Lower leg skin (tissue), 4 donors: ENCODE data around the gene KIF26B. TPM values are rescaled to one million over a fixed set of nuclear protein-coding genes. Genes with fewer than 3 reads are reported as not detected.

Experiments used
- DNase-seq, 2 donors: peaks; one replicate each; pipeline ENCODE4 v3.0.0-alpha.2; 2019; ENCODE audit warnings: low spot score in 2 of 2
- H3K4me3 ChIP-seq: fragments of 200-600 bp; sonication (generic); 2 replicates; pipeline ENCODE4 v1.5.1; 2017; ENCODE audit warnings: mild to moderate bottlenecking, low read depth; ENCODE audit not compliant: poor library complexity, severe bottlenecking
- CTCF ChIP-seq, 3 donors: fragments of 450-650 bp; IDR thresholded peaks; one replicate each; pipeline ENCODE4 v1.5.1; 2016; ENCODE audit warnings: antibody characterized with exemption in 3 of 3, mild to moderate bottlenecking in 3 of 3, moderate library complexity in 2 of 3
- POLR2A ChIP-seq, 2 donors: fragments of 450-650 bp; IDR thresholded peaks; one replicate each; pipeline ENCODE4 v1.6.1; 2016 to 2017; ENCODE audit warnings: antibody characterized with exemption in 2 of 2, mild to moderate bottlenecking in 1 of 2, moderate library complexity in 1 of 2
- WGBS, 2 donors: methylation state at CpG; one replicate each; pipeline ENCODE4 v1.1.5; 2018; 5-methylcytosine and 5-hydroxymethylcytosine counted together
- intact Hi-C: fragments of 100-400 bp; cut with DNase I; formaldehyde crosslinking; loops from one replicate; pipeline ENCODE4 v1.15.0; 2023; ENCODE audit warnings: low total_unique reads
- total RNA-seq, 4 donors: library from RNA; depleted of rRNA; stranded (reverse); fragments of >200 nt; gene quantifications; one replicate each; pipeline ENCODE4 v1.1.0, GENCODE V29; 2016

The KIF26B gene
- total RNA-seq, 4 donors from 2014 or later, result 3.9 to 6.6 (median 5.7) TPM

DNA sequence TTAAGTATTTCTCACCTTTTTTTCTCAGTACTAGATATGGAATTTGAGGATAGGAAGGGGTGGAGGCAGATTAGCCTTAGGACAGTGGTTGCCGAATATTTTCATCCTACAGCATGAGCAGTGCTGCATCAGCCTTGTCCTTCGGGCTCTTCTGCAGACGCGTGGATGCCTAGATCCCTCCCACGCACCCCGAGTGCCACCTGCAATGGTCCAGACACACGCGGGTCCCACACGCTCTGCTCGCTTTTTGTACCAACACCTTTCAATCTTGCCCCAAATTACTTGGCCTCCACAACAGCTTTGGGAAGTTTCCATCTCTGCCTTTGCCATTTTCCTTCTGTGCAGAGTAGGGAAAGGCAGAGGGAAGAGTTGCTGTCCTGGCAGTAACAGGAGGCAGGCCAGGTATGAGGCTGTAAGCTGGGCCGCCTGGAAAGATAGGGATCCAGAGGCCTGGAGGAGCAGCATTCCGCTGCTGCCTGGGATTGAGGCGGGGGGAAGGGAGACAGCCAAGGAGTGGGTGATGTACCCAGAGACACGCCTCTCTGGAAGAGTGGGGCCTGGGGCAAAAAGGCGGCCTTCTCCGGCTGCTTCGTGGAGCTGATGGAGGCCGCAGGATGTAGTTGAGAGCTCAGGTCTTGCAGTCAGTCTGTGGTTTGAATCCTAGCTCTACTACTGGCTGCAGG lies 467.7 kb downstream of the KIF26B start:
- no peak overlapping the region for H3K4me3 ChIP-seq
- intact Hi-C loops, result no loop called here
- no peak for TF ChIP-seq CTCF (IDR thresholded peaks at IDR 0.05)
- TF ChIP-seq POLR2A (IDR thresholded peaks at IDR 0.05), result no peak
- no peak for DNase-seq
- WGBS, 2 donors, result 70 to 74% methylated on average over 18 of the region's 18 CpGs

DNA sequence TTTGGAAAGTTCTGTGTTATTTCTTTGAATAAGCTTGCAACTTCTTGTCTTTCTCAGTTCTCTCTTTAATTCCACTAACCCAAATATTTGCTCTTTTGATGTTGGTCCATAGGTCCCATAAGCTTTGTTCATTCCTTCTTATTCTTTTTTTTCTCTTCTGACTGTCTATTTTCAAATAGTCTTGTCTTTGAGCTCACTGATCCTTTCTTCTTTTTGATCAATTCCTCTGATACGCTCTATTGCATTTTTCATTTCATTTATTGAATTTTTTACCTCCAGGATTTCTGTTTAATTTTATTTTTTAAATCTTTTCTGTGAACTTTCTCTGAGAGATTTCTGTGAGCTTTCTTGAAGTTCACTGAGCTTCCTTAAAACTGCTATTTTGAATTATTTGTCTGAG lies 486.6 kb downstream of the KIF26B start:
- WGBS, 2 donors, result 100% methylated on average over 1 of the region's 1 CpG
- H3K4me3 ChIP-seq, result no peak overlapping the region
- no peak for DNase-seq
- intact Hi-C loops, result no loop called here
- no peak for TF ChIP-seq CTCF (IDR thresholded peaks at IDR 0.05)

- no peak overlapping the region for H3K4me3 ChIP-seq
- 60 to 71% methylated on average over 4 of the region's 4 CpGs for WGBS, 2 donors
- intact Hi-C loops, result no loop called here
- DNase-seq, result no peak
- TF ChIP-seq CTCF (IDR thresholded peaks at IDR 0.05), result no peak
- no peak for TF ChIP-seq POLR2A (IDR thresholded peaks at IDR 0.05)
These were observed 490.6 kb downstream of the KIF26B start for GRCh38 chr1:245645406-245645805.

DNA sequence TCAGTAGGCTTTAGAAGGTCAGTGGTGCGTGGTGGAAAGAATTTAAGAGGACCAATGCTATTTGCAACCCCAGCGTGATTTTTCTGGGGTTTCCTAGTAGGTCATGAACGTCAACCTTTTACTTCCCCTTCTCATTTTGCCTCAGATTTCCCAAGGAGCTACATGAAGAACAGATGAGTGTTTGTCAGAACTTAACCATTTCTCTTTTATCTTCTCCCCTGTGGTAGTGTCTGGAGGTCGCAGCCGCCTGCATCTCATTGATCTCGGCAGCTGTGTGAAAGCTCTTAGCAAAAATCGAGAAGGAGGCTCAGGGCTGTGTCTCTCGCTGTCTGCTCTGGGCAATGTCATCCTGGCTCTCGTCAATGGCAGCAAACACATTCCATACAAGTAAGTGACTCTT lies 491.1 kb downstream of the KIF26B start:
- TF ChIP-seq CTCF (IDR thresholded peaks at IDR 0.05) (no peak), POLR2A (IDR thresholded peaks at IDR 0.05) (no peak)
- H3K4me3 ChIP-seq, result no peak overlapping the region
- 74% methylated on average over 9 of the region's 9 CpGs for WGBS, 2 donors
- DNase-seq, result no peak
- intact Hi-C loops, result no loop called here

DNA sequence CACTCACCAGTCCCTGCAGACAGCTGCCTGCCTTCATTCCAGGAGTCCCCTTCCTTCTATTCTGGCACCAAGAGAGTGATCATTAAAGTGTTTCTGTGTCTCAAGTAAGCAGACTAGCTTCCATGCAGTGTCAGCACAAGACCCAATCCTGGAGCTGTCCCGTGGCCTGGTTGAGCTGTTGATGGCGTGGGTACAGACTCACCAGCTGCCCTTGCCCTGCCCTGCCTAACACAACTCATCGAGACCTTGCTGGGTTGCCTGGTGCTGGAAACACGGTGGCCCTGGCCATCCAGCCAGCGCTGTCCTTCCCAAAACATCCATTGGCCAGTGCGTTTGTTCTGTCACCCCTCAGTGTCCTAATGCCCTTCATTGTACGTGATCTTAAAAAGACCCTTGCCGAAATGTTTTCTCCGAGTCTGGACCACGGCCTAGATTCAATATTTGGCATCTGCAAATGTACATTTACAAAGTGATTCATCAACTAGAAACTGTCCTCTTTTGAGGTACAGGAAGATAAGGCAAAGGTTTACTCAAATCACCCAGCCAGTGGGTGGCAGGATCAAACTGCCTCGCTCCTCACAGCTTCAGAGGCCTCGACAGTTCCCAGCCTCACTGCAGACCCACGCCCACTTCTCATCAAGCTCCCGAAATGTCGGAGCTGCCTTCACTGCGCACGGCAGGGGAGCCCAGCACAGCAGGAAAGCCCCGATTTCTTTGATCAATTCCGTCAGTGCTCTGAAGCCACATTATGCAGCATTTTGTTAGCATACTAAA lies 494.2 kb downstream of the KIF26B start:
- no peak for DNase-seq
- 83 to 87% methylated on average over 19 of the region's 19 CpGs for WGBS, 2 donors
- intact Hi-C loops, result no loop called here
- TF ChIP-seq CTCF (IDR thresholded peaks at IDR 0.05) (no peak), POLR2A (IDR thresholded peaks at IDR 0.05) (no peak)
- no peak overlapping the region for H3K4me3 ChIP-seq
